ENCODE data around the gene CDK17.
"Not testable (repeated sequence)": the region's sequence is repeated elsewhere in the genome, so short reads cannot be mapped to it uniquely, and the experiment has no call there.

CDK17 gene

DNA sequence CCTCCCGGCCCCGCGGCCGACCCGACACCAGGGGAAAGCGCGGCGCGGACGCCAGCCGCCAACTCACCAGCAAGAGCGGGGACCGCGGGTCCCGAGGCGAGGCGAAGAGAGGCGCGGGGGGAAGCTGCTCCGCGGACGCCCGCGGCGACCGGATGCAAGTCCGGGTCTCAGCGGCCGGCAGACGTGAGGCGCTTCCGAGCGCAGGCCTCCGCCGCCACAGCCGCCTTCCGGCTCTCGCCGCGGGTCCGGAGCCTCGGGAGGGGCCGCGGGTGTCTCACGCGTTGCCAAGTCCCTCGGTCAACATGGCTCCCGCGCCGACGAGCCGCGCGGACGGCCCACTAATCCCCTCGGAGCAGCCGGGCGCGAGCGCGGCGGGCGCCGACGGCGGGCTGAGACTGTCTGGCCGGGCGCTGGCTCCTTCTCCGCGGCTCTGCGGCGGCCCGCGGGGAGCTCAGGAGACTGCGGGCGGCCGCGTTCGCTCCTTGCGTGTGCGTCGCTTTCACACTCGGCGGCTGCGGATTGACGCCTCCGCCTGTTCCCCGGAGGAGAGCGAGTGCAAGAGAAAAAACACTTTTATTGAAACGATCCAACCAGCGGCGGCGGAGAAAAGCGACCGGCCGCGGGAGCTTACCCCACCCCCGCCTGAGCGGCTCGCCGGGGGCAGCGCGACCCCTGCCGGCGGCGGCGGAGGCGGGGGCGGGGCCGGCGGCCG, at the start of gene CDK17:
TSS of gene CDK17 (minus strand) at position 521 of the 712 bp plus-strand sequence. CDS start 65,603 bp downstream, outside the sequence.
- DNase-seq (ENCODE audit: low spot score in 2 of 2), result peak; percentile 81 to 86
- in situ Hi-C loops (cut with MboI; ENCODE audit: low sequenced_read_pairs), result no loop called here
- Histone ChIP-seq H3K27me3 (ENCODE audit: low read depth) (no peaks in the 10 kb centered on the region), H3K4me3 (peak within 1 kb of the TSS; percentile 72), H3K36me3 (replicated peaks) (no peaks in the 10 kb centered on the region; the same call in 1 of the 2 replicates), H3K9me3 (no peaks in the 10 kb centered on the region), H3K4me1 (peaks cover 29% of the 10 kb centered on the region)

DNA sequence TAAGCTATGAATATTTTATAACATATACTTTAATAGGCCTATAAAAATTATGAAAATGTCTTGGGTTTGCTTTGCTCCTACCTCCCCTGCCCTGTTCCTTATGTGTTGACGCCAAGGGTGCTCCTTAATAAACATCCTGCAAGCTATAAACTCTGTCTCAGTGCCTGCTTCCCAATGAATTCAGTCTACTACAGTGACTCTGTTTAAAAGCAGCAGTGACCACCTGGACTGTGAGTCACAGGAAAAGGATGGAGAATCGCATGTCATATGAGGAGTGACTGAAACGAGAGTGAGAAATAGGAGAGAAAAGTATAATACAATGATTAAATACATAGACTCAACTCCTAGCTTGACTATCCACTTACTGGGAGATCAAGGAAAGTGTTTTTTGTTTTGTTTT, 48.1 kb upstream of the CDK17 start:
- H3K9me3 ChIP-seq, result no peaks in the 10 kb centered on the region
- in situ Hi-C loops (cut with MboI; ENCODE audit: low sequenced_read_pairs), result no loop called here
- H3K4me1 ChIP-seq, result no peaks in the 10 kb centered on the region
- H3K4me3 ChIP-seq, result no peak overlapping the region
- no peaks in the 10 kb centered on the region for H3K36me3 ChIP-seq (replicated peaks)
- H3K27me3 ChIP-seq (ENCODE audit: low read depth), result 0 out of 2 replicates have a peak, but pooled peaks cover 2% of the 10 kb centered on the region
- DNase-seq (ENCODE audit: low spot score in 2 of 2), result no peak

DNA sequence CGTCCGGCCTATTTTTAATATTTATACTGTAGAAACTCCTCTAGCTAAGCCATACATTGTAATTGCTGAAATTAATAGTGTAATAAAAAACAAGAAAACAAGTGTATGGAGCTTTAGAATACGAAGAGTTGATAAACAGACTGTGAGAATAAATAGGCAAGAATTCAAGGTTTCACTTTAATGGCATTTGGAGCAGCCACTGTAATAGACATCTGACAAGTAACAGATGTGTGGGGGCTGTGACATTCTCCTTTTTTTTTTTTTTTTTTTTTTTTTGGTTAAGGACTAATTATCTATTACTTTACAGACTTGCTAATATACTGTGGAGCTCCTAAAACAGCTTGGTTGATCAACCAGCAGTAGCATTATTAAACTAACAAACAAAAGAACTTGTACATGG, 47.0 kb upstream of the CDK17 start:
- in situ Hi-C loops (cut with MboI; ENCODE audit: low sequenced_read_pairs), result no loop called here
- Histone ChIP-seq H3K36me3 (replicated peaks) (no peaks in the 10 kb centered on the region), H3K4me1 (no peaks in the 10 kb centered on the region)

DNA sequence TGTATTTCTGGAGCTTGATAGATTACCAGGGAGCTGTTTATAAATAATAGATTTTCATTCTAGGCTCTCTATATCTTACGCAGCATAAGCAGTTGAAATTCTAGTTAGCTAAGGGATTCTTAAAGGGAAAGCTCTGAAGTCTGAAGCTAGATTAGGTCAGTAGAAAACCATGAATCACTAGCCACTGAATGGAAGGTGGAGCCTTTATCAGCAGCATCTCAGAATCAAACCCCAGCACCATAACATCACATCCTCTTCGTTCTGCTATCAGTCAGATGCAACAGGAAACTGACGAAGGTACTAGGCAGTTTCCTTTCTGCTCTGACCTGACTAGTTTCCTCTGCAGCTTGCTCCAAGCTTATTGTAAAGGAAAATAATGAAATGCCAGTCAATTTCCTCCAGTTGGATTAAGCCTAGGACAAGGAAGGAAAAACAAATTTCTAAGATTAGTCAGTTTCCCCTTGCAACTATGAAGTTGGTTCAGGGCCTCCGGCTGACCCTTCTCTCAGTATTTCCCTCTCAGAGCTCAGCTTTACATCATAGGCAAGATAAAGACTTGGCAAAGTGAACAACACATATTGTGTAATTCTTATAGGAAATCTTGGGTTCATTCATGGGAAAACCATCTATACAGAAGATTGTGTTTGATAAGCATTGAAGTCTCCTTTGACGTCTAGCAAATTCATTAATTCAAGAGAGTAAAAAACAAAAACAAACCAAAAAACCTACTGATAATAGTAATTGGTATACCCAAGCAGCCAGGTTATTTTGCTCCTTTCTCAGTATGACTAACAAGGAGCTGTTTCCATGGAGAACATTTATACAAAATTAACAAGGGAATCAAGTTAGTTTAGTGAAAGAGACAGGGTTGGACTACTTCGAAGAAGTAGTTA, 45.7 kb upstream of the CDK17 start:
- no peaks in the 10 kb centered on the region for H3K4me1 ChIP-seq
- no peaks in the 10 kb centered on the region for H3K27me3 ChIP-seq (ENCODE audit: low read depth)
- H3K36me3 ChIP-seq (replicated peaks), result no peaks in the 10 kb centered on the region
- DNase-seq (ENCODE audit: low spot score in 2 of 2), result no peak
- in situ Hi-C loops (cut with MboI; ENCODE audit: low sequenced_read_pairs), result no loop called here
- H3K9me3 ChIP-seq, result no peaks in the 10 kb centered on the region
- no peak overlapping the region for H3K4me3 ChIP-seq

More for the DNA sequence above, 47.0 kb upstream of the CDK17 start:
- H3K27me3 ChIP-seq (ENCODE audit: low read depth), result 0 out of 2 replicates have a peak, but pooled peaks cover 2% of the 10 kb centered on the region
- no peaks in the 10 kb centered on the region for H3K9me3 ChIP-seq
- no peak for DNase-seq (ENCODE audit: low spot score in 2 of 2)
- H3K4me3 ChIP-seq, result no peak overlapping the region

DNA sequence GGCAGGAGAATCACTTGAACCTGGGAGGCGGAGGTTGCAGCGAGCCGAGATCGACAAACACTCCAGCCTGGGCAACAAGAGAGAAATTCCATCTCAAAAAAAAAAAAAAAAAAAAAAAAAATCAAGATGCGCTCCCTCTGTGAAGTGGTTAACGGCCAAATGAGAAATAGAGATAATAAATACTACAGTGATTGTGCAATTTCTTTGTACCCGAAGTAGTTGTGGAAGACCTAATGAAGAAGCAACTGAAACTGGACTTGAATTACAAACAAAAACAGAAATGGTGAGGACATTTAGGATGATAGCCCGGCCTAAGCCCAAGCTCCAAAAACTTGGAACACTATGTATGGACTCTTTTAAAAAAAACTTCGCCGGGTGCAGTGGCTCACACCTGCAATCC, 44.2 kb upstream of the CDK17 start:
- Histone ChIP-seq H3K27me3 (ENCODE audit: low read depth) (no peaks in the 10 kb centered on the region), H3K4me3 (no peak overlapping the region), H3K36me3 (replicated peaks) (no peaks in the 10 kb centered on the region), H3K4me1 (no peaks in the 10 kb centered on the region), H3K9me3 (no peaks in the 10 kb centered on the region)
- DNase-seq (ENCODE audit: low spot score in 2 of 2), result no peak
- in situ Hi-C loops (cut with MboI; ENCODE audit: low sequenced_read_pairs), result no loop called here

DNA sequence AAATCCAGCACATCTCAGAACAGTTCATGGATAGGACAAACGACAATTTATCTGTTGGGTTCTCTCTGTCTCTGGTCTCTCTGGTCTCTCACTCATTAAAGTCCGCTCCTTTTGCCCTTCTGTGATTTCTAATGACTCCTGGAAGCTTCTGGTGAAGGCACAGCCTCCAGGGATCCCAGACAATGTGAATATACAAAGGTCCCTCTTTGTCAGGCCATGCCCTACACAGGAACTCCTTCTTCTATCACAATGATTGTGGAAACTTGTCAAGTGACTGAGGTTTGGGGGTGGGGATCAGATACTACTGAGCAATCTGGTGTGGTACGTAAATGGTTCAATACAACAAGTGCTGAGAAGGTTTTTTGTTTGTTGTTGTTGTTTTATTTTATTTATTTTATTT, 42.7 kb upstream of the CDK17 start:
- Histone ChIP-seq H3K9me3 (no peaks in the 10 kb centered on the region), H3K4me3 (no peak overlapping the region), H3K36me3 (replicated peaks) (no peaks in the 10 kb centered on the region), H3K4me1 (no peaks in the 10 kb centered on the region), H3K27me3 (ENCODE audit: low read depth) (no peaks in the 10 kb centered on the region)
- in situ Hi-C loops (cut with MboI; ENCODE audit: low sequenced_read_pairs), result no loop called here
- no peak for DNase-seq (ENCODE audit: low spot score in 2 of 2)

DNA sequence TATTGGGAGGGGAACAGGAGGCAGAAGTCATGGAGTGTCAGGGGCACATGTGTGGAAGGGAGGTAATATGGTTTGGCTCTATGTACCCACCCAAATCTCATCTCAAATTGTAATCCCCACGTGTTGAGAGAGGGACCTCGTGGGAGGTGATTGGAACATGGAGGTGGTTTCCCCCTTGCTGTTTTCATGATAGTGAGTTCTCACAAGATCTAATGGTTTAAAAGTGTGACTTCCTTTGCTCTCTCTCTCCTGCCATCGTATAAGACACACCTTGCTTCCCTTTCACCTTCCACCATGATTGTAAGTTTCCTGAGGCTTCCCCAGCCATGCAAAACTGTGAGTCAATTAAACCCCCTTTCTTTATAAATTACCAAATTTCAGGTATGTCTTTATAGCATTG, 41.6 kb upstream of the CDK17 start:
- no peak for DNase-seq (ENCODE audit: low spot score in 2 of 2)
- Histone ChIP-seq H3K27me3 (ENCODE audit: low read depth) (no peaks in the 10 kb centered on the region), H3K4me3 (no peak overlapping the region), H3K4me1 (peaks cover 5% of the 10 kb centered on the region), H3K36me3 (replicated peaks) (no peaks in the 10 kb centered on the region), H3K9me3 (no peaks in the 10 kb centered on the region)
- in situ Hi-C loops (cut with MboI; ENCODE audit: low sequenced_read_pairs), result no loop called here

DNA sequence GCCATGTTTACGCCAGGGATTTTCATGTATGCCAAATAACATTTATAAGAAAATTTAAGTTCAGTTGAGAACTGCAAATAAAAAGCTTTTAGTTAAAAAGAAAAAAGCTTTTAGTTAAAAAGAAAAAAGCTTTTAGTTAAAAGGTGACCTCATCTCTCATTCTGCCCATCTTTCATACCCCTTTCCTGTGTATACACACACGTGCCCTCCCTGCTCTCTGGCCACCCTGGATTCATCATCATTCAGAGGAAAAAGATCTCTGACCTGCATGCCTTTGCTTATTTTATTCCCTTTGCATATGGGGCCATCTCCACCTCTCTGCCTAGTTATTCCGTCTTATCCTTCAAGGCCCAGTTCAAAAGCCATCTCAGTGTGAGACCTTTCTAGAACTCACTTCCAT, 38.1 kb upstream of the CDK17 start:
- Histone ChIP-seq H3K4me1 (peaks cover 10% of the 10 kb centered on the region), H3K36me3 (replicated peaks) (no peaks in the 10 kb centered on the region), H3K4me3 (no peak overlapping the region), H3K9me3 (no peaks in the 10 kb centered on the region), H3K27me3 (ENCODE audit: low read depth) (no peaks in the 10 kb centered on the region)
- no peak for DNase-seq (ENCODE audit: low spot score in 2 of 2)
- in situ Hi-C loops (cut with MboI; ENCODE audit: low sequenced_read_pairs), result no loop called here

DNA sequence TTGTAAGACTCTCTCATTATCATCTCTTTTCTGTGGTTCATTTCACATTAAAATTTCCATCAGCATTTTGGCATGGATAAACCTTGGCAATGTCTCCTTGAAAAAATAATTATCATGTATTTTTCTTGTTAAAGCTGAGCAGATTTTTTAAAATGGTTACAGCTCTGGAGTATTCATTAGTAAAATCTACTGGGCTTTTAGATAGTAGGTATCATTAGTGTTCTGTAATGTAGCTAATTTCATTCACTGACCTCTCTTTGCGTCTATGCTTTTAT, 36.9 kb upstream of the CDK17 start:
- H3K4me3 ChIP-seq, result no peak overlapping the region
- H3K36me3 ChIP-seq (replicated peaks), result no peaks in the 10 kb centered on the region
- no peaks in the 10 kb centered on the region for H3K27me3 ChIP-seq (ENCODE audit: low read depth)
- in situ Hi-C loops (cut with MboI; ENCODE audit: low sequenced_read_pairs), result no loop called here
- H3K4me1 ChIP-seq, result peaks cover 10% of the 10 kb centered on the region
- DNase-seq (ENCODE audit: low spot score in 2 of 2), result no peak
- H3K9me3 ChIP-seq, result no peaks in the 10 kb centered on the region

DNA sequence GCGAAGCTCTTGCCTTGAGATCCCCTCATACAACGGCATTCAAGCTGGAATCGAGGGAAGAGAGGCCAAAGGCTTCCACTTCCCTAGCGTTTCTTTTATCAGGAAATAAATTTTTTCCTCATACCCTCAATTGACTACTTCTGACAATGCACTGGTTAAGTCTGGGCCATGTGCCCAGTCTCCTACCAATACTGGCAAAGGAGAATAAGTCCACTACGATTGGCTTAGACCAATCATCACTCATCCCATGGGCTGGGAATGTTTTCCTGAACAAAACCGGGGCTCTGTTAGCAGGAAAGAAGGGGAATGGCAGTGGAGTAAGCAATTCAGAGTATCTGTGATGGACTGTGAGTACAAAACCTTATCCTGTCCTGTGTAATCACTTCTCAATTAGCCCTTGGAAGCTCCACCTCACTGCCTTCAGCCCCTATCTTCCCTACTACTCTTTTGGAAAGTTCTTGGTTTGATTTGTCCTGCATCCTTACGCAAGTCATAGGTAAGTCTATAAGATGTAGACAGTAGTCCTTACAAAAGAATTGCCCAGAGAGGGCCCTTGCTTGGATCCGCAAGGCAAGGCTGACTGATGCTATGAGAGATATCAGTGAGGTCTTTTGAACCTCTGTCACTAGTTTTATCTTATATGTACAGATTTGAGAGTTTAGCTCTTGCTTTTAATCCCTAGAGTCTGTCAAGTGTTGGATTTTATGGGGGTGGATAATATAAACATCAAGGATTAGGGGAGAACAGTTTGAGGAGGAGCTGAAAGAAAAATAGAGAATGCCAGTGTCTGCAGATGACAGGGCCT, 36.3 kb upstream of the CDK17 start:
- H3K4me3 ChIP-seq, result no peak overlapping the region
- peak in 1 of 2 experiments; percentile 71 for DNase-seq (ENCODE audit: low spot score in 2 of 2)
- in situ Hi-C loops (cut with MboI; ENCODE audit: low sequenced_read_pairs), result no loop called here
- peaks cover 10% of the 10 kb centered on the region for H3K4me1 ChIP-seq
- no peaks in the 10 kb centered on the region for H3K36me3 ChIP-seq (replicated peaks)
- no peaks in the 10 kb centered on the region for H3K27me3 ChIP-seq (ENCODE audit: low read depth)
- no peaks in the 10 kb centered on the region for H3K9me3 ChIP-seq

DNA sequence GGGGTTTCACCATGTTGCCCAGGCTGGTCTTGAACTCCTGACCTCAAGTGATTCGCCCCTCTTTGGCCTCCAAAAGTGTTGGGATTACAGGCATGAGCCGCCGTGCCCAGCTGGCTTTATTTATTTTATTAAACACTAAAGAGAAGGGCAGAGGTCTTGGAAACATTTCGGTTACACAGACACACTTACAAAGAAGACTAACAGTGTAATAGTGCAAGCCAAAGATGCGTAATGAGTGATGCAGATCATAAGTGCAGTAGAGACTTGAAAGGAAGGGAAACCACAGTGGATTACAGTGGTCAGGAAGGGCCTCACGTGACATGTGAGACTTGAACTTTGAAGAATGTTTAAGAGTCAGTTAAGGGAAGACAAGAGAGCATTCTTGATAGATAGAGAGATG, 33.9 kb upstream of the CDK17 start:
- Histone ChIP-seq H3K4me1 (peaks cover 10% of the 10 kb centered on the region), H3K9me3 (no peaks in the 10 kb centered on the region), H3K36me3 (replicated peaks) (no peaks in the 10 kb centered on the region), H3K4me3 (no peak overlapping the region), H3K27me3 (ENCODE audit: low read depth) (no peaks in the 10 kb centered on the region)
- in situ Hi-C loops (cut with MboI; ENCODE audit: low sequenced_read_pairs), result no loop called here
- DNase-seq (ENCODE audit: low spot score in 2 of 2), result no peak

DNA sequence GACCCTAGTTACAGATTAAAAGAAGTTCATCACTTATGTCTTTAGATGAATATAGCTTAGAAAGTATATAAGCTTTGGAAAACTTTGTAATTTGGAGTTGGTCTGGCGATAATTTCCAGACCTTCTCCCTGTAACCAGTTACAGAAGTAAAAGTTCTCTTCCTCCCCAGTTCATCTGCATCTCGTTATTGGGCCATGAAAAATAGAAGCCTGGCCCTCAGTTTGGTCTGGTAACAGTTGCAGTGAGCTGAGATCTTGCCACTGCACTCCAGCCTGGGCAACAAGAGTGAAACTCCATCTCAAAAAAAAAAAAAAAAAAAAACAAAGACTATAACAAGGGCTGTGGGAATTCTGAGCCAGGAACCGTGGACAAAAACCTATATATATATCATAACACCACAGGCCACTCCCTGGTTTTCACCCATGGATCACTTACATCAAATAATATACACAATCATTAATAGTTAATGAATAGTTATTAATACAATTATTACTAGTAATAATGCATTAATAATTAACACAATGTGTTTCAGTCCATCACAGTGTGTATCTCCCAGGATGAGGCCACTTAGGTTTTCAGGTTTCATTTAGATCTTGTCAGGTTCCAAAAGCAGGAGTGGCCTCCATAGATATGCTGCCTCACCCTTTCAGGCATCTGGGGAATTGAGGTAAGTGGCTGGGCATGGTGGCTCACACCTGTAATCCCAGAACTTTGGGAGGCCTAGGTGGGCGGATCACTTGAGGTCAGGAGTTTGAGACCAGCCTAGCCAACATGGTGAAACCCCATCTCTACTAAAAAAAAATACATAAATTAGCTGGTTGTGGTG, 32.5 kb upstream of the CDK17 start:
- peaks cover 10% of the 10 kb centered on the region for H3K4me1 ChIP-seq
- H3K4me3 ChIP-seq; H3K36me3 ChIP-seq (replicated peaks); H3K9me3 ChIP-seq; DNase-seq (ENCODE audit: low spot score in 2 of 2); in situ Hi-C loops (cut with MboI; ENCODE audit: low sequenced_read_pairs); H3K27me3 ChIP-seq (ENCODE audit: low read depth): not testable (repeated sequence)

DNA sequence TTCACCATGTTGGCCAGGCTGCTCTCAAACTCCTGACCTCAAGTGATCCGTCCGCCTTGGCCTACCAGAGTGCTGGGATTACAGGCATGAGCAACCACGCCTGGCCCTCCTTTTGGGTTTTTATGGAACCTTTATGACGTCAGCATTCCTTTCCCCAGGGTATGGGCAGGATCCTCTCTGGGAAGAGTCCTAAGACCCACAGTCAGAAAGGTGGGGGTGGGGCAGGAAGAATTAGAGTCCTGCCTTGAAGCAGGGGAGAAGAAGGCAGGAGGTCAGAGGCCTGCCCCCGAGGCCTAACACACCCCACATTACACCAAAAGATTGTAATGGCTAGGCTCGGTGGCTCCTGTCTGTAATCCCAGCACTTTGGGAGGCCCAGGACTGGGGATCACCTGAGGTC, 30.8 kb upstream of the CDK17 start:
- Histone ChIP-seq H3K36me3 (replicated peaks) (no peaks in the 10 kb centered on the region), H3K4me1 (no peaks in the 10 kb centered on the region; the same call in 1 of the 2 replicates), H3K9me3 (no peaks in the 10 kb centered on the region), H3K4me3 (no peak overlapping the region), H3K27me3 (ENCODE audit: low read depth) (no peaks in the 10 kb centered on the region)
- no peak for DNase-seq (ENCODE audit: low spot score in 2 of 2)
- in situ Hi-C loops (cut with MboI; ENCODE audit: low sequenced_read_pairs), result no loop called here
